Measurements from ENCODE around the gene LMTK3.

DNA sequence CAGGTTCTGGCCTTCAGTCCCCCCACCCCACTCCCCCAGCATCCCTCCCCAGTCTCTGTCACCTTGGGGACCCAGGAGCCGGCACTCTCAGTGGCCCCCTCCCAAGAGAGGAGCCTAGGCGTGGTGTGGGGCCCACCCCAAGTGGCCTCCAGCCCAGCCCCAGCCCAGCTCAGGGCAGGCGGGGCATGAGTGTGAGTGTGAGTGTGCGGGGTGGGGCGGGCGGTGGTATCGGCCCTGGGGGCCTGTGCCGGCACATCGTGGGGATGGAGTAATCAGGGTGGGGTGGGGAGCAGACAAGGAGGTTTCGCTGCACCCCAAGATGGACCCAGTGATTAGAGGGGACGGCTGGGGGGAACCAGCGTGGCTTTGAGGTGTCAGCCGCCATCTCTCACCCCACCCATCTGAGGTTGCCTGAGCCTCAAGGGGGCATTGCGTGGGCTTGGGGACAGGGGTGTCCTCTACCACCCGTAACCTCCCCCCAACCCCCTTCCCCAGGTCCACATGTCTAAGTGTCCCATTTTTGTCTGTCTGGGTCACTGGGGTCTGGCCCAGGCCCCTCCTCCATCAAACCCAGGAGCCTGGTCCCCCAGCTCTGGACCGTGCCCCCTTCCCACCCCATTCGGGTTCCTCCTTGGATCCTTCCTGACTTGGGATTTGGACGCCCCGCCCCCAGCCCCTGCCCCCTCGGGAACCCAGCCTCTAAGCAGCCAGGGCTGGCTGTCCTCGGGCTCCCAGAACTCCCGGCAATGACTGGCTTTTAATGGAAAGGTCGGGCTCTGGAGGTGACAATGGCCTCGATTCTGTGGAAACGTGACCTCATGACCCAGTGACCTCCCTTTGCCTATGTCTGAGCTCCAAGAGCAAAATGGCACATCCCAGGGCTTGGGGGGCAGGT lies 33.5 kb upstream of the LMTK3 start:
- TF ChIP-seq, protein P1, sequence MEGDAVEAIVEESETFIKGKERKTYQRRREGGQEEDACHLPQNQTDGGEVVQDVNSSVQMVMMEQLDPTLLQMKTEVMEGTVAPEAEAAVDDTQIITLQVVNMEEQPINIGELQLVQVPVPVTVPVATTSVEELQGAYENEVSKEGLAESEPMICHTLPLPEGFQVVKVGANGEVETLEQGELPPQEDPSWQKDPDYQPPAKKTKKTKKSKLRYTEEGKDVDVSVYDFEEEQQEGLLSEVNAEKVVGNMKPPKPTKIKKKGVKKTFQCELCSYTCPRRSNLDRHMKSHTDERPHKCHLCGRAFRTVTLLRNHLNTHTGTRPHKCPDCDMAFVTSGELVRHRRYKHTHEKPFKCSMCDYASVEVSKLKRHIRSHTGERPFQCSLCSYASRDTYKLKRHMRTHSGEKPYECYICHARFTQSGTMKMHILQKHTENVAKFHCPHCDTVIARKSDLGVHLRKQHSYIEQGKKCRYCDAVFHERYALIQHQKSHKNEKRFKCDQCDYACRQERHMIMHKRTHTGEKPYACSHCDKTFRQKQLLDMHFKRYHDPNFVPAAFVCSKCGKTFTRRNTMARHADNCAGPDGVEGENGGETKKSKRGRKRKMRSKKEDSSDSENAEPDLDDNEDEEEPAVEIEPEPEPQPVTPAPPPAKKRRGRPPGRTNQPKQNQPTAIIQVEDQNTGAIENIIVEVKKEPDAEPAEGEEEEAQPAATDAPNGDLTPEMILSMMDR (IDR thresholded peaks at IDR 0.05): no peak
- no peak for TF ChIP-seq POLR2AphosphoS5 (IDR thresholded peaks at IDR 0.05)
